Measurements from ENCODE around the gene HIP1. TPM values are rescaled to one million over a fixed set of nuclear protein-coding genes. Genes with fewer than 3 reads are reported as not detected.

Gene HIP1
- total RNA-seq, 1 experiment from 2014 or later = 5.3 TPM

- no peaks in the 10 kb centered on the region for H3K79me2 ChIP-seq (ENCODE audit: low read length)
- ChIA-PET CTCF (no interaction called here), POLR2A (ENCODE audit: unreplicated experiment) (no interaction called here)
- DNase-seq (no peak), ATAC-seq (no peak)
- H3K4me1 ChIP-seq (ENCODE audit: insufficient read depth, low read length) = no peaks in the 10 kb centered on the region
- no peak overlapping the region for H3K9ac ChIP-seq (ENCODE audit: low read length)
- no peaks in the 10 kb centered on the region for H3K36me3 ChIP-seq (ENCODE audit: low read depth, low read length)
- no peaks in the 10 kb centered on the region for H3K9me3 ChIP-seq (ENCODE audit: low read length)
- H3K27ac ChIP-seq (ENCODE audit: low read length) = no peak overlapping the region
- BruUV-seq (replicated peaks) = no TSS peak
- H3K4me2 ChIP-seq (ENCODE audit: low read length) = no peak overlapping the region
- no peak overlapping the region for H2AFZ ChIP-seq (ENCODE audit: low read length)
- H3K4me3 ChIP-seq (ENCODE audit: low read length) = no peak overlapping the region
- no peaks in the 10 kb centered on the region for H3F3A ChIP-seq (ENCODE audit: low read length, unreplicated experiment)
- intact Hi-C loops (cut with micrococcal nuclease) = no loop called here
- no peak for TF ChIP-seq EZH2phosphoT487 (IDR thresholded peaks at IDR 0.05; ENCODE audit: borderline replicate concordance, low read length)
- TF ChIP-seq, protein P1, sequence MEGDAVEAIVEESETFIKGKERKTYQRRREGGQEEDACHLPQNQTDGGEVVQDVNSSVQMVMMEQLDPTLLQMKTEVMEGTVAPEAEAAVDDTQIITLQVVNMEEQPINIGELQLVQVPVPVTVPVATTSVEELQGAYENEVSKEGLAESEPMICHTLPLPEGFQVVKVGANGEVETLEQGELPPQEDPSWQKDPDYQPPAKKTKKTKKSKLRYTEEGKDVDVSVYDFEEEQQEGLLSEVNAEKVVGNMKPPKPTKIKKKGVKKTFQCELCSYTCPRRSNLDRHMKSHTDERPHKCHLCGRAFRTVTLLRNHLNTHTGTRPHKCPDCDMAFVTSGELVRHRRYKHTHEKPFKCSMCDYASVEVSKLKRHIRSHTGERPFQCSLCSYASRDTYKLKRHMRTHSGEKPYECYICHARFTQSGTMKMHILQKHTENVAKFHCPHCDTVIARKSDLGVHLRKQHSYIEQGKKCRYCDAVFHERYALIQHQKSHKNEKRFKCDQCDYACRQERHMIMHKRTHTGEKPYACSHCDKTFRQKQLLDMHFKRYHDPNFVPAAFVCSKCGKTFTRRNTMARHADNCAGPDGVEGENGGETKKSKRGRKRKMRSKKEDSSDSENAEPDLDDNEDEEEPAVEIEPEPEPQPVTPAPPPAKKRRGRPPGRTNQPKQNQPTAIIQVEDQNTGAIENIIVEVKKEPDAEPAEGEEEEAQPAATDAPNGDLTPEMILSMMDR (conservative IDR thresholded peaks at IDR 0.05; ENCODE audit: low read depth, low read length) = no peak
- no peak for TF ChIP-seq EZH2 (IDR thresholded peaks at IDR 0.05; ENCODE audit: low read length, unreplicated experiment)
- H3K27me3 ChIP-seq (ENCODE audit: low read length) = no peaks in the 10 kb centered on the region
- no peaks in the 10 kb centered on the region for H3K9me2 ChIP-seq (replicated peaks; ENCODE audit: low read length)
- no peaks in the 10 kb centered on the region for H4K20me1 ChIP-seq (ENCODE audit: low read length)
Measured at GRCh38 chr7:75646571-75647102, 92.1 kb downstream of the HIP1 start.

DNA sequence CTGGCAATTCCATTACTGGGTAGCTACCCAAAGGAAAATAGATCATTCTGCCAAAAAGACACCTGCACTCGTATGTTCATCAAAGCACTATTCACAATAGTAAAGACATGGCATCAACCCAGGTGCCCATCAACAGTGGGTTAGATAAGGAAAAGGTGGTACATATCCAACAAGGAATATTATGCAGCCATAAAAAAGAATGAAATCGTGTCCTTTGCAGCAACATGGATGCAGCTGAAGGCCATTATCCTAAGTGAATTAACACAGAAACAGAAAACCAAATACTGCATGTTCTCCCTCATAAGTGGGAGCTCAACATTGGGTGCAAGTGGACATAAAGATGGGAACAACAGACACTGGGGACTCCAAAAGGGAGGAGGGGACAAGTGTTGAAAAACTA, 93.2 kb downstream of the HIP1 start:
- ChIA-PET CTCF (no interaction called here), POLR2A (ENCODE audit: unreplicated experiment) (no interaction called here)
- TF ChIP-seq EZH2 (IDR thresholded peaks at IDR 0.05; ENCODE audit: low read length, unreplicated experiment) (no peak), EZH2phosphoT487 (IDR thresholded peaks at IDR 0.05; ENCODE audit: borderline replicate concordance, low read length) (no peak)
- TF ChIP-seq, protein P1 (conservative IDR thresholded peaks at IDR 0.05; ENCODE audit: low read depth, low read length) = no peak
- DNase-seq (no peak), ATAC-seq (no peak)
- Histone ChIP-seq H3K4me1 (ENCODE audit: insufficient read depth, low read length) (no peaks in the 10 kb centered on the region), H3K9ac (ENCODE audit: low read length) (no peak overlapping the region), H3K4me2 (ENCODE audit: low read length) (no peak overlapping the region), H3K9me2 (replicated peaks; ENCODE audit: low read length) (no peaks in the 10 kb centered on the region), H4K20me1 (ENCODE audit: low read length) (no peaks in the 10 kb centered on the region), H3K79me2 (ENCODE audit: low read length) (no peaks in the 10 kb centered on the region), H3K36me3 (ENCODE audit: low read depth, low read length) (no peaks in the 10 kb centered on the region), H3K9me3 (ENCODE audit: low read length) (no peaks in the 10 kb centered on the region), H3K27me3 (ENCODE audit: low read length) (no peaks in the 10 kb centered on the region), H3K27ac (ENCODE audit: low read length) (no peak overlapping the region), H2AFZ (ENCODE audit: low read length) (no peak overlapping the region), H3K4me3 (ENCODE audit: low read length) (no peak overlapping the region), H3F3A (ENCODE audit: low read length, unreplicated experiment) (no peaks in the 10 kb centered on the region)
- BruUV-seq (replicated peaks) = no TSS peak
- intact Hi-C loops (cut with micrococcal nuclease) = no loop called here

GRCh38 chr7:75644589-75644988, 94.2 kb downstream of the HIP1 start:
- no peak overlapping the region for H3K9ac ChIP-seq (ENCODE audit: low read length)
- TF ChIP-seq EZH2 (IDR thresholded peaks at IDR 0.05; ENCODE audit: low read length, unreplicated experiment) (no peak), EZH2phosphoT487 (IDR thresholded peaks at IDR 0.05; ENCODE audit: borderline replicate concordance, low read length) (no peak)
- TF ChIP-seq, protein P1 (conservative IDR thresholded peaks at IDR 0.05; ENCODE audit: low read depth, low read length) = no peak
- intact Hi-C loops (cut with micrococcal nuclease) = loop anchor here (5.0 kb wide), 1 partner anchor 118 kb away; no protein-coding TSS in a partner anchor
- H3K27ac ChIP-seq (ENCODE audit: low read length) = no peak overlapping the region
- no peaks in the 10 kb centered on the region for H3F3A ChIP-seq (ENCODE audit: low read length, unreplicated experiment)
- no peak overlapping the region for H3K4me3 ChIP-seq (ENCODE audit: low read length)
- ATAC-seq = peak; percentile 14; the same call in 1 of the 2 replicates
- no peak overlapping the region for H3K4me2 ChIP-seq (ENCODE audit: low read length)
- H3K4me1 ChIP-seq (ENCODE audit: insufficient read depth, low read length) = no peaks in the 10 kb centered on the region
- CTCF ChIA-PET = no interaction called here
- POLR2A ChIA-PET (ENCODE audit: unreplicated experiment) = no interaction called here
- H2AFZ ChIP-seq (ENCODE audit: low read length) = no peak overlapping the region
- no TSS peak for BruUV-seq (replicated peaks)
- no peaks in the 10 kb centered on the region for H3K9me3 ChIP-seq (ENCODE audit: low read length)
- no peaks in the 10 kb centered on the region for H3K27me3 ChIP-seq (ENCODE audit: low read length)
- no peaks in the 10 kb centered on the region for H3K9me2 ChIP-seq (replicated peaks; ENCODE audit: low read length)
- peak; percentile 2 for DNase-seq
- H3K36me3 ChIP-seq (ENCODE audit: low read depth, low read length) = no peaks in the 10 kb centered on the region
- H3K79me2 ChIP-seq (ENCODE audit: low read length) = no peaks in the 10 kb centered on the region
- H4K20me1 ChIP-seq (ENCODE audit: low read length) = no peaks in the 10 kb centered on the region

Measured in PC-3 (cell line).